Putamen (tissue), 1 donor: Measurements from ENCODE around the gene RFXAP.

Source experiments
- DNase-seq: peaks from one replicate; pipeline ENCODE4 v3.0.0-alpha.2; 2016; ENCODE audit warnings: low spot score

The RFXAP gene

DNA sequence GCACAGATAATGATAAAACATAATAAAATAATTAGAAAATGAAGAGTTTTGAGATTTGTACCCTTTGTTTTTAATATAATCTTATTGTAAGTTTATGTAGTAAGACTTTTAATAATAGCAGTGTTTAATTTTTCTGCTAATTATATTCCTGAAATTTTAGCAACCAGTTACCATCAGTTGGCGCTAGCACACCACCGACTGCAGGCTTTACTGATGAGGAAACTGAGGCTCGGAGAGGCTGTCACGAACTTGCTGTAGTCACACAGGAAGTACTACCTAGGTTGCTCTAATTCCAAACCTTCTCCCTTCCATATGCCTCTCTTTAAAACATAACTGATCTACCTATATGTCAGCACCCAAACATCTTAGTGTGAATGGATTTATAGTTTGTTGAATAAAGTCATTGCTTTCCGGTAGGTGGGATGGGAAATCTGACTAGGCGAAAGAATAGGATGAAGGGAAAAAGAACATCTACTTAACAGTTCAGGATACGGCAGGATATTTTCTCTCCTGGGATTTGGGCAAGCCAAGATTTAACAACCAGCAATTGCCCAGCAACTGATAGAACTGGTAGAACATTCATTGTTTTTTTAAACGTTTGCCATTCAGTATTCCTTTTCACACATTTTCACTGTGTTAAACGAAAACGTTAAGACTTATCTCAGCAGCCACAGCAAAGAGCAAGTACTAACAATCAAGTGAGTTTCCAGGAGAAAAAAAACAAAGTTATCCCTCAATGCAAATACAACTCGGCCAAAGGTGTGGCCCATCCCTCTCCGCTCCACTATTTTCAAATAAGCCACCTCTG is 822 bp upstream of the RFXAP start:
- DNase-seq = peak; percentile 4

DNA sequence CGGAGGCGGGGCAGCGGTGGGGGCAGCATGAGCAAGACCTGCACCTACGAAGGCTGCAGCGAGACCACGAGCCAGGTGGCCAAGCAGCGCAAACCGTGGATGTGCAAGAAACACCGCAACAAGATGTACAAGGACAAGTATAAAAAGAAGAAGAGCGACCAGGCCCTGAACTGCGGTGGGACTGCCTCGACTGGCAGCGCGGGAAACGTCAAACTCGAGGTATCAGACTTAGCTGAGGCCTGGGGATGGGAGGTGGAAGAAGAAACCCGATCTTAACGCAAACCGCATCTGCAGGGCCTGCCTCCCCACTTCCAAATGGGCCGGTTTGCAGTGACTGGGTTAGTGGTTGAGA is 693 bp downstream of the RFXAP start:
- no peak for DNase-seq

DNA sequence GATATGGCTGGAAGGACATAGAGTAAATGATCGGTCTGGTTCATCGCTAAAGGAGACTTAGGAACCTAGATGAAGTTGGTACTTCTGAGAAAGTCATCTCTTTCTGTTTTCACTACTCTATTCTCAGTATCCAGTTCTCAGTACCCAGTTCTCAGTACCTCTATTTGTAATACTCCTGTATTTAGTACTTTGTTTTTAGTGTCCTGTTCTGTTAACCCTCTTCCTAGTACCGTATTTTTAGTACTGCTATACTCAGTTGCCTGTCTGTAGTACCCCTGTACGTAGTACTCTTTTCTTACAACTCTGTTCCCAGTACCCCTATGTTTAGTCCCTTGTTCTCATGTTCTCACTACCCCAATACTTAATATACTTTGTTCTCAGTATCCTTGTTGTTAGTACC is 1.2 kb downstream of the RFXAP start:
- DNase-seq = no peak

DNA sequence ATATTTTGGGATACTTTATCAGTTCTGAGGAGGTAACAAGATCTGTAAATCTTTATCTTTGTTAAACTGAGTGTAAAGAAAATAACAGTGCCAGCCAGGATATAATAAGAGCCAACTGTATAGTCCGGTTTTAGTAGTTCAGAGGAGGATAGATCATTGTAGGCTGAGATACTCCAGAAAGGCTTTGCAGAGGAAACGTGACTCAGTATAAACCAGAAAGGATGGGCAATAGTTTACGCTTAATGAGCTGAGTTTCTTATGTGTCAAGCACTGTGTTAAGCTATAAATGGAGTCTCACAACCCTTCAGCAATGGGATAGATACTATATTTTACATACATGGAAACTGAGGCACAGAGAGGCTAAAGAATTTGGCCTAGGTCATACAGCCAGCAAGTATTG is 3.8 kb downstream of the RFXAP start:
- DNase-seq = no peak

DNA sequence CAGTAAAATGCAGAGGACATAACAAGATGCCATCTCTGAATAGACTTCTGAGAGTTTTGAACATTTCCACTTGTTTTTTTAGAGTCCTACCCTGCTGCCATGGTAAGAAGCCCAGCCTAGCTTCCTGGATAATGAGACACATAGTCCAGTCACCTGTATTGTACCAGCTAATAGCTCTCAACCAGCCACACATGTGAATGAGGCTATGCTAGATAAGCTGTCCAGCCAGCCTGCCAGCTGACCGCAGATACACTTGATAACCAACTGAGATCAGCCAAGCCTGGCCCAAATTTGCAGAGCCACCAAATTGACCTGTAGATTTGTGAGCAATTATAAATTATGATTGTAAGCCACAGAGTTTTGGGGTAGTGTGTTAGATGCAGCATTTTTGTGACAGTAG is 10.7 kb downstream of the RFXAP start:
- no peak for DNase-seq

DNA sequence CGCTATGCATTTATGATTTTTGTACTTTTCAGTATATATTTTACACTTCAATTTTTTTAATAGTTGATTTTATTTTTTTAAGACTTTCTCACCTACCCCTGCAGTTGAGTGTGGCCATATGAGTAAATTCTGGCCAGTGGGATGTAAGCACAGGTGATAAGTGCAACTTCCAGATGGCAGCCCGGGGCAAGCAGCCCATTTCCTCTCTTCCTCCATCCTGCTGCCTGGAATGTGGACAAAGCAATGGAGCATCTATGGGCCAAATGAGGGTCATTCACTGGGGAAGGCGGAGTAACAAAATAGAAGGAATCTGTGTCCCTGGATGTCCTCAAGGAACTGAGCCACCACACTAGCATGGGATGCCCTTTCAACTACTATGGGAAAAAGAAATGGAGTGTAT is 12.3 kb downstream of the RFXAP start:
- DNase-seq = no peak

DNA sequence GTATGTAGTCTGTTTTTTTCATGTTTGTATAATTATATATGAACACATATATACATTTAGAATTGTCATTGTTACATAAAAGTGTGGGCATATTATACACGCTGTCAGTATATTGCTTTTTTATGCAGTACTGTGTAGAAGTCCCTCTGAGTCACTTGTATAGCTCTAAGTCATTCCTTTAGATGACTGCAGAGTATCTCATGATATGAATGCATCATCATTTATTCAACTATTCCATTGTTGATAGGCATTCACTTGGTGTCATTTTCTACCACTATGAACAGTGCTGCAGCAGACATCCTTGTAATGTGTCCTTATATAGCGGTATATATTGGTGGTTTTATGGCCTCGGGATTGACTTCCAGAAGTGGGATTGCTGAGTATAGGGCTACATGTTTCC is 15.3 kb downstream of the RFXAP start:
- no peak for DNase-seq

DNA sequence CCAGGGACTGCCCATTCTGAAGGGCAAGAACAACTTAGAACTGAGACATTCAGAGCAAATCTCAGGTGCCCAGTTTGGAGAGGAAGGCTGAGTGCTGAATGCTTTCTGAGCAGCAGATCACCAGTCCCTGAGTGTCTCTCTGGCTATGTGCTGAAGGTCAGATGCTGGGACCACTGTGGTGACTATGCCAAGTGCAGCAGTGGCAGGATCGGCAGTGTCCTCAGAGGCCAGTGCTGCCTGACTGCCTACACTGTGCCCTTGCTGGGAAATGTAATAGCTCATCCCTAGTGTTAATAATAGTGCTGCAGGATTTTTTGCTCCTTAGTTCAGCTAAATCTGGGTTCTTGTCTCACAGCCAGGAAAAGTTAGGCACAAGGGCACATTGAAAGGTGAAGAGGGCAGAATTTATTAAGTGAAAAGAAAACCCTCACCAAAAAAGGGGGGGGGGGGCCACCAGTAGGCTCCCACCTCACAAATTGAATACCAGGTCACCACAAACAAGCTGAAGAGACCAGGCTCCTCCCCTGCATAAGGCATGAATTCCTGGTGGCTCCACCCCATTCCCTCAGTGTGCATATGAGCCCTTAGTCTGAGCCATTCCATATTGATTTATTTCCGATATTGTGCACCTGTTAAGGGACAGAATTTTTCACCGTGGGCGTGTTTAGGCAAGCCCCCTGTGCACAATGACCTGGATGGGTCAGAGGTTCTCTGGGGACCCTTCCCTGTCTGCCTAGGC is 18.5 kb downstream of the RFXAP start:
- no peak for DNase-seq

DNA sequence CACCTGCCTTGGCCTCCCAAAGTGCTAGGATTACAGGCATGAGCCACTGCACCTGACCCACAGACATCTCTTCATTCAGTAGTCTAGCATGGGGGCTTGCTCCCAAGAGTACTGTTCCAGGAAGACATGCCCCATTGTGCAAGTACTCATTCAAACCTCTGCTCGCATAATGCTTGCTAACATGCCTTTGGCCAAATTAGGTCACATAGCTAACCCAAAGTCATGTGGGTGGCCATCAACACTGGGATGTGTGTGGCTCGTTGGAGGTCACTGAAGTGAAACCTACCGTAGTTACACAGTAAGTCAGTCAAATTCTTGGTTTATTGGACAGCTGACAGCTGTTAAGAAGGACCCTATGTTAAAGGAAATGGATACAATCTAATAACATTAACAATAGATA is 20.3 kb downstream of the RFXAP start:
- DNase-seq = no peak

DNA sequence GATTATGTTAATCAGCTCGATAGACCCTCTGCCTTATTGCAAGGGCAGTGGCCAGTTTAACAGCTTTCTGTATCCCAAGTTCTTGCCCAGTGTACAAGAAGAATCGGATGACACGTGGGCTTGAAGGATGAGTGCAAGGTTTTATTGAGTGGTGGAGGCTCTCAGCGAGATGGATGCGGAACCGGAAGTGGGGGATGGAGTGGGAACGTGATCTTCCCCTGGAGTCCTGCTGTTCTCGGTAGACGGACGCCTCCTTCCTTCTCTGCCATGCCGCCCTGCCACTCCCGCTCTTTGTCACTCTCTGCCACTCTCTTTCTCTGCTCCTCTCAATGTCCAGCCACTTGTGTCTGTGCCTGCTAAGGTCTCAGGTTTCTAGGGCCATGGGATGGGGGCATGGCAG is 21.0 kb downstream of the RFXAP start:
- no peak for DNase-seq

DNA sequence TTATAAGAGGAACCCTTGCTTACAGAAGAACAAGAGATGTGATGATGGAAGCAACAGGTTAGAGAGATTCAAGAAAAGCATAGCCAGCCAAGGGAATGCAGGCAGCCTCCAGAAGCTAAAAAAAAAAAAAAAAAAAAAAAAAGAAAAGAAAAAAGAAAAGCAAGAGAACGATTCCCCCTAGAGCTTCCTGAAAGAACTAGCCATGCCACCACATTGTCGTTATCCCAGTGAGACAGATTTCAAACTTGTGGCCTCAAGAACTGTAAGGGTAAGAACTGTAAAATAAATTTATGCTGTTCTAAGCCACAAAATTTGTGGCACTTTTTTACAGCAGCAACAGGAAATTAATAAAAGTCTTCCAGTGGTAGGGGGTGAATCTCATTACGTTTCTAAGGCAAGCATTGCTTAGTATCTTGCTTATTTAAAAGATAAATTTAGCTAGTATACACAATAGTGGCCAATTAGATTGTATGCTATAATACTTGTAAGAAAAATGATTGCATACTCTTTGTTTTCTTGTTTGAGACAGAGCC is 21.8 kb downstream of the RFXAP start:
- DNase-seq = no peak

DNA sequence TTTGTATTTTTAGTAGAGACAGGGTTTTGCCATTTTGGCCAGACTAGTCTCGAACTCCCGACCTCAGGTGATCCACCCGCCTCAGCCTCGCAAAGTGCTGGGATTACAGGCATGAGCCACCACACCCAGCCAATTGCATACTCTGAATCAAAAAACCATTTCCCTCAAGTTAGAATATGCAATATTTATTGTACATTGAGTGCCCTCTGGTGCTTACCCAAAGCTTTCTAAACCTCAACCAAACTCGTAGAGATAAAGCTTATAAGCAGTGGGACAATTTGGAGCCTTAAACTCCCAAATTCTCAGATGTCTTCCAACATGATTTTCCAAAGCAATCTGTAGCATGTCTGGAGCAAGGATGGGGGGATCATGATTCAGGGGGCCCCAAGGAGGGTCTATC is 22.4 kb downstream of the RFXAP start:
- DNase-seq = no peak

DNA sequence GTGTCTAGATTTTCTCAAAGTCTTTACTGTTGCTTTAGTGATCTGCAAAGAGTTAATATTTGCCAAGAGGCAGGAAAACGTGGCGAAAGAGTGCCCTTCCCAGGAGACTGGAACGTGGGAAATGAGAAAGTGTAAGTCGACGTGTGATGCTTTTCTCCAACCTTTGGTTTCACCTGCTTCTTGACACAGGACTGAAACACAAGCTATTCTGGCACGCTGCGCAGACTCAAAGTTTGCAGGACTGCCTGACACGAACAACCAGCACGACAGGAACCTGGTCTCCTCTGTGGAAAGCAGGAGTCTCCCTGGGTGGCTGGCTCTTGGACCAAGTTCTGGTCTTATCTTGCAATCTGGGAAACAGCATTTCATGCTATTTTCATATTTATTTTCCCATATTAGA is 28.6 kb downstream of the RFXAP start:
- DNase-seq = no peak

DNA sequence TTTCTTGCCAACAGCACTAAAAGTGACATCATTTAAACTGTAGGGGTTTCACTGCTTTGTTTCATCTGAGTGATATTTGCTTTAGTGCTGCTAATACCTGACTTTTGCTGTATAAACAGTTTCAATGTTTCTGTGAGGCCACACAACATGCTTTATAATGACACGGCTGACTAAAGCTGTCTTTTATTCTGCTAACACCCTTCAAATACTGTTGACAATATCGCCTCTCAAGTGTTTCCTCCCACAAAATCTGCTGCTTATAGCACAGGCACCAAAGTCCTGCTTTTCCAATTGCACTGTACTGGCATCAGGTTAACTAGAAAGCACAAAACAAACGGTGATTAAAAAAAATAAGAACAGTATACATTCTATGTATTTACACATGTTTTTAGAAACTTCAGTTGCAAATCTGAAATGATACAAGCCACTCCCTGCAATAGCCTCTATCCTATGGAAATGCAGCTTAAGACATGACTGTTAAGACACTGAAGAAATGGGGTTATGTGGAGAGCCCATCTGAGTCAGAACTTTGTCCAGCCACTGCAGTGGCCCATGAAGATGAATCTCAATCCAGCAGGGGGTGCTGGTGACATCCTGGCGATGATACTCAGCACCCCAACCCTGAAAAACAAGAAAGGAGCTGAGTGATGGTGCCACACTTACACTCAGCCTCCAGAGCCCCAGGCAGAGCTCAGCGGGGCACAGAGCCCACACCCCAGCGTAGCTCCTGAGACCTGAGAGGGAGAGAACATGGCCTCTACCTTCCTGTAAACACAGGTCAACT is 29.4 kb downstream of the RFXAP start:
- DNase-seq = no peak

DNA sequence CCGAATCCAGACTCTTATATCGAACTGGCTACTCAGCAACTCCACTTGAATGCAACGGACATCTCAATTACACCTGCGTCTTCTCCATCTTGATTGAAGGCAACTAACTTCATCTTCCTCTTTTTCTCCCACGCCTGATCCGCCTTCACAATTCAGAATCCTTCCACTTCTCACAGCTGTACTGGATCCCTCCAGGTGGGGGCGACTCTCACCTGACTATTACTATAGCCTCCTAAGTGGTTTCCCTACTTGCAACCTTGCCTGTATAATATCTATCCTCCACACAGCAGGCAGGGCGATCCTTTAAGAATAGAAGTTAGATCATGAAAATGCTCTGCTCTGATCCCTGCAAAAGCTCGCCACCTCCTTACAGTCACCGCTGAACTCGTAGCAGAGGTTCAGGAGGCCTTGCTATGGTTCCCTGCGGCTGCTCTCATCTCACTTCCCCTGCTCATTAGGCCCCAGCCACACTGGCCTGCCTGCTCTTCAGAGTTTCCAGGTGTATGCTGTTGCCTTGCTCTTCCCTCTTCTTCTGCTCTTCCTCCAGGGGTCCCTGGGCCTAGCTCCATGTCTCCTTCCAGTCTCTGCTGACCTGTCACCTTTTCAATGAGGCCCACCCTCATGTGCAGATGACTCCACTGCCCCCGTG is 31.9 kb downstream of the RFXAP start:
- no peak for DNase-seq

DNA sequence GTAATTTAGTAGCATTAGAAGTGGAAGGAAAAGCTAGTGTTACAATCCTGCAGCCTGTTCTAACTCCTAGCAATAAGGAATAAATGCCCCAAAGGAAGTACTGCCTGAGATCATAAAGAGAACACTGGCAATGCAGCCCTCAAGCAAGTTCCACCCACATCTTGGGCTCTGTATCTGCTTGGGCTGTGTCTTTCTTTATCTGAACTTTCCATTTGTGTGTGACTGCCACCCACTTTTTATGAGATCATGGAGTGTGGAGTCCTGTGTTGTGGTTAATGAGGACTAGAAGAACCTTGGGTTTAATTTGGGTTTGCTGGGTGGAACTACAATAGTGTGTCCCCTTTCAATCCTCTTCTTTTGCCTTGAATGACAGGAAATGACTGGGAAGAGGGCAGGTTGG is 38.2 kb downstream of the RFXAP start:
- no peak for DNase-seq

DNA sequence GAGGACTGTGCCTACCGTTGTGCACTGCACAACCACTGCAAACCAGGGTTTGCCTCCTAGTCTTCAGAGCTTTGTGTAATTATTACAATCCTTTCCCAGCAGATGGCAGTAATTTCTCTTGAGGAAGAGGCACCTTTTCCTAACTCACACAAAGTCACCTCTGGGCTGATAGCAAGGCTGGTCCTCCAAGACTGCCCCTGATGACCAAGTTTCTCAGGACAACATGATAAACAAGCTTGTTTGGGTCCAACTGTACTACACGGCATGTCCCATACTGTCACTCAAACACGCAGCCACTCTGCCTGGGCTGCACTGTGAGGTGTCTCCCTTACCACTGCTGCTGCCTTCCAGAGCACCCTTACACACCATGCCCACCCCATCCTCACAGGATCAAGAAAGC is 39.3 kb downstream of the RFXAP start:
- DNase-seq = no peak

DNA sequence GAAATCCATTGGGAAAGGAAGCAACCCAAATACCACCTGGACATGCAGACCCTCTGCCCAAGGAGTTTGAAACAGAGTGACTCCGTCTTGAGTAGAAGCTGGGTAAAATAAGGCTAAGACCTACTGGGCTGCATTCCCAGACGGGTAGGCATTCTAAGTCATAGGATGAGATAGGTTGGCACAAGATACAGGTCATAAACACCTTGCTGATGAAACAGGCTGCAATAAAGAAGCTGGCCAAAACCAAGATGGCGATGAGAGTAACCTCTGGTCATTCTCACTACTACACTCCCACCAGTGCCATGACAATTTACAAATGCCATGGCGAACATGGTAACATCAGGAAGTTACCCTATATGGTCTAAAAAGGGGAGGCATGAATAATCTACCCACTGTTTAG is 40.2 kb downstream of the RFXAP start:
- DNase-seq = no peak

DNA sequence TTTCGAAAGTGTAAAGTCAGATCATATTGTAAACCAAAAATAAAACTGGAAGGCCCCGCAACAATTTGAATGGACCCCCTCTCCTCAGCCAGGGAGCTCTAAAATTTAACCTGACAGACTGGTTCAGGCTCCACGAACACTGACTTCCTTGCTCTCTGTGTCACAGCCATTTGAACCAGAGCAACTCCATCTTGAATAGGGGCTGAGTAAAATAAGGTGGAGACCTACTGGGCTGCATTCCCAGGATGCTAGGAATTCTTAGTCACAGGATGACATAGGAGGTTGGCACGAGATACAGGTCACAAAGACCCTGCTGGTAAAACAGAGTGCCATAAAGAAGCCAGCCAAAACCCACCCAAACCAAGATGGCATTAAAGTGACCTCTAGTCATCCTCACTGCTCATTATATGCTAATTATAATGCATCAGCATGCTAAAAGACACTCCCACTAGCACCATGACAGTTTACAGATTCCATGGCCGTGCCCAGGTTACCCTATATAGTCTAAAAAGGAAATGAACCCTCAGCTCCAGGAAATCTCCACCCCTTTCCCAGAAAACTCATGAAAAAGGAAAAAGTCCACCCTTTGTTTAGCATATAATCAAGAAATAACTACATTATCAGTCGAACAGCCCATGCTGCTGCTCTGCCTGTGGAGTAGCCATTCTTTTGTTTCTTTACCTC is 43.1 kb downstream of the RFXAP start:
- no peak for DNase-seq

DNA sequence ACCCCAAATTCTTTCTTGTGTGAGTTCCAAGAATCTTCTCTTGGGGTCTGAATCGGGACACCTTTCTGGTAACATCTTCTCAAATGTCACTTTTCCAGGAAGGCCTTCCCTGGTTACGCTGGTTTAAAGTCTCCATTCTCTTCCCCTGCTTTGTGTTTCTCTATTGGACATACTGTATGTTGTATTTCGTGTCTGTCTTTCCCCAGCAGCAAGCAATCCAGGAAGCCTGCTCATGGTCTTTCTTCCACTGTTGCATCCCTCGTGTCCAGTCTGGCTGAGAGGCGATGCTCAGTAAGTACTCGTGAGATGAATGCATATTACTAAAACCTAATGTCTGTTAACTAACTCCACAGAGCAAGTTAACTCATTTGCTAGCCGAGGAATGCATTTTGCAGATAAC is 43.7 kb downstream of the RFXAP start:
- no peak for DNase-seq

DNA sequence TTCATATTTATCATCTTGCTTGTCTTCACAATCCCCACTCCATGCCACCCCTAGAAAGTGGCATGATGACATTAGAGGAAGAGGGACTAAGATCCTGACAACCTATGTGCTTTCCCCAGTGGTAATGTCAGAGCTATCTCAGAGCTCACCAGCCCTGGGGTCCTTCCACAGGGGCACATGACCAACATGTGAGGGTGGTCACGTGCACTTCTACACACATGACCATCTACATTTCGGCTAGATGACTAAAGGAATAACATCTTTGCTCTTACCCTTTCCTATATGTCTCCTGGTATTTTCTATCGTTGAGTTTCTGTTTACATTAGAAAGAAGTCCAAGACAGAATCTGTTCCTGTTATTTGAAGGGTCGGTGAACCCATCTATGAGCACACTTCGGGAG is 46.2 kb downstream of the RFXAP start:
- DNase-seq = no peak

DNA sequence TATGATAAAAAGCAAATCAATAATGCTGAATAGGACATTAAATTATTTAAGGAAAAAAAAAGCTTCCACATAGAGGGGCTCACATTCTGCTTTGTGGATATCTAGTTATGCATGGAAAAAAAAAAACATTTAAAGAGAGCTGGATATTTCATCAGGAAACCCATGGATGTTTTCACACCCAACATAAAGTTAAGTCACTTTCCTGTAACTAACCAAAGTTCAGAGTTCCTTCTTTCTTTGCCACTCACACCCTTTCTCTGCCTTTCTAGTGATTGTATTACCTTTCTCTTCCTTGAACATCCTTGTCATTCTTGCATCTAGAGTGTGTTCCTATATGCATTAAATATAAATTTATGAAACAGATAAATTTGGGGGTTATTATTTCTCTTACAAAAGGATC is 47.2 kb downstream of the RFXAP start:
- no peak for DNase-seq
